Brain microvascular endothelial cell (primary cell): ENCODE data around the gene CCDC85A.

ENCODE experiments used
- DNase-seq: peaks from one replicate; pipeline ENCODE4 v3.0.0-alpha.2; 2020
- H3K27ac ChIP-seq: fragments of 250-450 bp; sonication (Bioruptor Pico); 2 replicates; pipeline ENCODE4 v1.5.1; 2020; ENCODE audit warnings: mild to moderate bottlenecking, moderate library complexity
- H3K27me3 ChIP-seq: fragments of 250-450 bp; sonication (Bioruptor Pico); replicated peaks from 2 replicates; pipeline ENCODE4 v1.5.1; 2020; ENCODE audit warnings: mild to moderate bottlenecking
- H3K36me3 ChIP-seq: fragments of 250-450 bp; sonication (Bioruptor Pico); replicated peaks from 2 replicates; pipeline ENCODE4 v1.5.1; 2020; ENCODE audit warnings: mild to moderate bottlenecking
- H3K4me3 ChIP-seq: 2 replicates; pipeline ENCODE4 v1.5.1; 2011; ENCODE audit warnings: low read depth, mild to moderate bottlenecking, control low read depth, low read length, moderate library complexity
- CTCF ChIP-seq: IDR thresholded peaks from 2 replicates; pipeline ENCODE4 v1.5.1; 2011; ENCODE audit warnings: low read depth, mild to moderate bottlenecking, moderate library complexity, low read length, control low read depth, inconsistent platforms; ENCODE audit errors: missing control alignments
- in situ Hi-C: cut with HindIII; loops from 2 replicates; pipeline ENCODE4 v1.10.0; 2017; ENCODE audit warnings: low sequenced_read_pairs, low pct_ligation_motif_present

Gene CCDC85A

GRCh38 chr2:56326346-56326741 lies 142.6 kb downstream of the CCDC85A start:
- in situ Hi-C loops = no loop called here
- DNase-seq = no peak
- Histone ChIP-seq H3K27ac (no peak overlapping the region), H3K27me3 (no peaks in the 10 kb centered on the region), H3K36me3 (no peaks in the 10 kb centered on the region), H3K4me3 (no peak overlapping the region)
- no peak for TF ChIP-seq CTCF

GRCh38 chr2:56331810-56332209 lies 148.0 kb downstream of the CCDC85A start:
- in situ Hi-C loops = no loop called here

GRCh38 chr2:56333812-56334485 lies 150.2 kb downstream of the CCDC85A start:
- TF ChIP-seq CTCF = no peak
- no peaks in the 10 kb centered on the region for H3K27me3 ChIP-seq
- H3K4me3 ChIP-seq = no peak overlapping the region
- no peaks in the 10 kb centered on the region for H3K36me3 ChIP-seq
- H3K27ac ChIP-seq = no peak overlapping the region
- in situ Hi-C loops = no loop called here
- DNase-seq = no peak

More at GRCh38 chr2:56331810-56332209, 148.0 kb downstream of the CCDC85A start:
- Histone ChIP-seq H3K36me3 (no peaks in the 10 kb centered on the region), H3K4me3 (no peak overlapping the region), H3K27ac (no peak overlapping the region), H3K27me3 (no peaks in the 10 kb centered on the region)
- no peak for DNase-seq
- TF ChIP-seq CTCF = no peak

- in situ Hi-C loops = no loop called here
These were observed 150.8 kb downstream of the CCDC85A start for GRCh38 chr2:56334622-56335021.

GRCh38 chr2:56335101-56335500 lies 151.3 kb downstream of the CCDC85A start:
- H3K36me3 ChIP-seq = no peaks in the 10 kb centered on the region
- H3K4me3 ChIP-seq = no peak overlapping the region
- no peak for DNase-seq
- H3K27me3 ChIP-seq = no peaks in the 10 kb centered on the region
- H3K27ac ChIP-seq = no peak overlapping the region
- in situ Hi-C loops = no loop called here
- TF ChIP-seq CTCF = no peak

More at GRCh38 chr2:56334622-56335021, 150.8 kb downstream of the CCDC85A start:
- H3K27me3 ChIP-seq = no peaks in the 10 kb centered on the region
- H3K27ac ChIP-seq = no peak overlapping the region
- no peaks in the 10 kb centered on the region for H3K36me3 ChIP-seq
- no peak overlapping the region for H3K4me3 ChIP-seq
- no peak for TF ChIP-seq CTCF
- no peak for DNase-seq

GRCh38 chr2:56337342-56337741 lies 153.6 kb downstream of the CCDC85A start:
- DNase-seq = no peak
- Histone ChIP-seq H3K4me3 (no peak overlapping the region), H3K36me3 (no peaks in the 10 kb centered on the region), H3K27ac (no peak overlapping the region), H3K27me3 (no peaks in the 10 kb centered on the region)
- TF ChIP-seq CTCF = no peak
- in situ Hi-C loops = no loop called here
